ENCODE data around the gene RBBP4.

The RBBP4 gene

GRCh38 chr1:32650752-32651460 lies at the start of gene RBBP4:
Gene RBBP4 (plus strand): TSS chr1:32651208. CDS start chr1:32651307, 99 bp downstream.
- in situ Hi-C loops (cut with HindIII; ENCODE audit: low pct_unique_long_range_greater_than_20kb, low sequenced_read_pairs), result no loop called here
- no peak for TF ChIP-seq JUND (IDR thresholded peaks at IDR 0.05; ENCODE audit: low read depth)
- DNase-seq (ENCODE audit: low read depth in 1 of 2, low spot score in 1 of 2), result peak; percentile 96

- in situ Hi-C loops (cut with HindIII; ENCODE audit: low pct_unique_long_range_greater_than_20kb, low sequenced_read_pairs), result no loop called here
- no peak for TF ChIP-seq JUND (IDR thresholded peaks at IDR 0.05; ENCODE audit: low read depth)
- no peak for DNase-seq (ENCODE audit: low read depth in 1 of 2, low spot score in 1 of 2)
Measured at GRCh38 chr1:32605711-32606424, 45.1 kb upstream of the RBBP4 start.

- in situ Hi-C loops (cut with HindIII; ENCODE audit: low pct_unique_long_range_greater_than_20kb, low sequenced_read_pairs), result no loop called here
- DNase-seq (ENCODE audit: low read depth in 1 of 2, low spot score in 1 of 2), result no peak
- no peak for TF ChIP-seq JUND (IDR thresholded peaks at IDR 0.05; ENCODE audit: low read depth)
Measured at GRCh38 chr1:32606565-32607371, 44.2 kb upstream of the RBBP4 start.

DNA sequence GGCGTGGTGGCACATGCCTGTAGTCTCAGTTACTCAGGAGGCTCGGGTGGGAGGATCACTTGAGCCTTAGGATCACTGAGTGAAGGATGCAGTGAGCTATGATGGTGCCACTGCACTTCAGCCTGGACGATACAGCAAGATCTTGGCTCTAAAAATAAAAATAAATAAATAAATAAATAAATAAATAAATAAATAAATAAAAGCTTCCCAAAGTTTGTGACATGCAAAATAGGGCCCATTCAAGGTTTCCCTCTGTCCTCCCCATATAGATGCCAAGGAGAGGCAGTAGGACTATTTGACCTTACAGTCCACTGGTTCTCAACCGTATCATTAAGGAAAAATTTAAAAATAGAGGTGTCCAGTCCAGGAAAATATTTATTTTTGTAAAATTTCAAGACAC lies 41.8 kb upstream of the RBBP4 start:
- in situ Hi-C loops (cut with HindIII; ENCODE audit: low pct_unique_long_range_greater_than_20kb, low sequenced_read_pairs), result no loop called here
- TF ChIP-seq JUND (IDR thresholded peaks at IDR 0.05; ENCODE audit: low read depth), result no peak
- no peak for DNase-seq (ENCODE audit: low read depth in 1 of 2, low spot score in 1 of 2)

GRCh38 chr1:32611859-32612188 lies 39.2 kb upstream of the RBBP4 start:
- no peak for DNase-seq (ENCODE audit: low read depth in 1 of 2, low spot score in 1 of 2)
- in situ Hi-C loops (cut with HindIII; ENCODE audit: low pct_unique_long_range_greater_than_20kb, low sequenced_read_pairs), result no loop called here
- no peak for TF ChIP-seq JUND (IDR thresholded peaks at IDR 0.05; ENCODE audit: low read depth)

- in situ Hi-C loops (cut with HindIII; ENCODE audit: low pct_unique_long_range_greater_than_20kb, low sequenced_read_pairs), result no loop called here
- peak; percentile 77 to 91 for DNase-seq (ENCODE audit: low read depth in 1 of 2, low spot score in 1 of 2)
- no peak for TF ChIP-seq JUND (IDR thresholded peaks at IDR 0.05; ENCODE audit: low read depth)
Measured at GRCh38 chr1:32612189-32612881, 38.7 kb upstream of the RBBP4 start.

DNA sequence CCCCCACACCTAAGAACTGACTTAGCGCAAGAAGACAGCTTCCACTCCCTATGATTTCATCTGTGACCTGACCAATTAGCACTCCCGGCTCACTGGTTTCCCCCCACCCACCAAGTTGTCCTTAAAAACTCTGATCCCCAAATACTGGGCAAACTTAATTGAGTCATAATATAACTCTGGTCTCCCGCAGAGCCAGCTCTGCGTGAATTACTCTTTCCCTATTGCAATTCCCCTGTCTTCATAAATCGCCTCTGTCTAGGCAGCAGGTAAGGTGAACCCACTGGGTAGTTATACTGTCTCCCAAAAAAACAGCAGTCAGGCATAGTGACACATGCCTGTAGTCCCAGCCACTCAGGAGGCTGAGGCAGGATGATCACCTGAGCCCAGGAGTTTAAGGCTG lies 37.5 kb upstream of the RBBP4 start:
- DNase-seq (ENCODE audit: low read depth in 1 of 2, low spot score in 1 of 2), result no peak
- in situ Hi-C loops (cut with HindIII; ENCODE audit: low pct_unique_long_range_greater_than_20kb, low sequenced_read_pairs), result no loop called here
- TF ChIP-seq JUND (IDR thresholded peaks at IDR 0.05; ENCODE audit: low read depth), result no peak

DNA sequence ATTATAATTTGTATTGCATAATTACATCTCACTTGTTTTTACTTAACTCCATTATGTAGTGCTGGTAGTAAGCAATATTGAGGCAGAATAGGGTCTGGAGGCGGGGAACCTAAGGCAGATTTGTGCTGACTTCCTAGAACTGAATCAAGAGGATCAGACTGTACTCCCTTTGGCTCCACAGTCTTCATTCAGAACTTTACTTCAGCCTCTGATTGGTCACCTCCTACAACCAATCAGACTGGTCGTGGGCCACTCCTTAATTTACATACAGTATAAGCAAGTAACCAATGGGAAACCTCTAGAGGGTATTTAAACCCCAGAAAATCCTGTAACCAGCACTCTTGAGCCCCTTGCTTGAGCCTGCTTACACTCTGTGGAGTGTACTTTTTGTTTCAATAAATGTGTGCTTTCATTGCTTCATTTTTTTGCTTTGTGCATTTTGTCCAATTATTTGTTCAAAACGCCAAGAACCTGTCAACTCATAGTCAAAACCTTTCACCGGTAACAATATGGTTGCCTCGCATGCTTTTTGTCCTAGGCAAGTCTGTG lies 32.3 kb upstream of the RBBP4 start:
- in situ Hi-C loops (cut with HindIII; ENCODE audit: low pct_unique_long_range_greater_than_20kb, low sequenced_read_pairs), result no loop called here
- TF ChIP-seq JUND (IDR thresholded peaks at IDR 0.05; ENCODE audit: low read depth), result no peak
- DNase-seq (ENCODE audit: low read depth in 1 of 2, low spot score in 1 of 2), result peak in 1 of 2 experiments; percentile 42

DNA sequence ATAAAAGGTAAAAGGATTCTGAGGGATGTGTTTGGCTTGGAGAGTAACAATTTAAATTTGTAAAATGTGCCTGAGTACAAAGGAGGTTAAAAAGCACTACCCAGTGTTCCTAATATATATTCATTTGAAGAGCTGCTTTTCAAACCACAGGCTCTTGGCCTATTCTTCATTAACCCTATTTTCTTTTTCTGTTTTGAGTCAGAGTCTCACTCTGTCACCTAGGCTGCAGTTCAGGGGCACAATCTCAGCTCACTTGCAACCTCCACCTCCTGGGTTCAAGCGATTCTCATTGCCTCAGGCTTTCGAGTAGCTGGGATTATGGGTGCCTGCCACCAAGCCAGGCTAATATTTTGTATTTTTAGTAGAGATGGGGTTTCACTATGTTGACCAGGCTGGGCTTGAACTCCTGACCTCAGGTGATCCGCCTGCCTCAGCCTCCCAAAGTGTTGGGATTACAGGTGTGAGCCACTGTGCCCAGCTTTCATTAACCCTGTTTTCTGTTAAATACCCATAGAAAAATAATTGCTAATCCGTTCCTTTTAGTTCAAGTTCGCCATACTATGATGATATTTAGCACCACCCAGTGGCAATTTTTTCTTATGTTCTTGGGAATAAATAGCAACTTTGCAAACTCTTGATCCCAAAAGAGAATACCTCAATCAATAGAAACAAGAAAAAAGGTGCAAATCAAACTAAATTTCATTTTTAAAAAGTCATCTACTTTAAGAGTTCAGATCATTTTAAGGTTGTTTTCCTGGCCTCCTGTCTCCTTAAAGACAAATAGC lies 31.1 kb upstream of the RBBP4 start:
- no peak for TF ChIP-seq JUND (IDR thresholded peaks at IDR 0.05; ENCODE audit: low read depth)
- in situ Hi-C loops (cut with HindIII; ENCODE audit: low pct_unique_long_range_greater_than_20kb, low sequenced_read_pairs), result no loop called here
- peak in 1 of 2 experiments; percentile 16 for DNase-seq (ENCODE audit: low read depth in 1 of 2, low spot score in 1 of 2)

DNA sequence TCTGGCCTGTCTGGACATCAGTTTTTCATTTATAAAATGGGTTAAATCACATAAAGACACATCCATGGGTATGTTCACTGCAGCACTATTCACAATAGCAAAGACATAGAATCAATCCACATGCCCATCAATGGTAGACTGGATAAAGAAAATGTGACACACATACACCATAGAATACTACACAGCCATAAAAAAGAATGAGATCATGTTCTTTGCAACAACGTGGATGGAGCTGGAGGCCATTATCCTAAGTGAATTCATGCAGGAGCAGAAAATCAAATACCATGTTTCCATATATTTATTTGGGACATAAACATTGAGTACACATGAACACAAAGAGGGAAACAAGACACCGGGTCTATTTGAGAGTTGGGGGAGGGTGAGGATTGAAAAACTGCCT lies 28.8 kb upstream of the RBBP4 start:
- in situ Hi-C loops (cut with HindIII; ENCODE audit: low pct_unique_long_range_greater_than_20kb, low sequenced_read_pairs), result no loop called here
- TF ChIP-seq JUND (IDR thresholded peaks at IDR 0.05; ENCODE audit: low read depth), result no peak
- no peak for DNase-seq (ENCODE audit: low read depth in 1 of 2, low spot score in 1 of 2)

- DNase-seq (ENCODE audit: low read depth in 1 of 2, low spot score in 1 of 2), result no peak
- TF ChIP-seq JUND (IDR thresholded peaks at IDR 0.05; ENCODE audit: low read depth), result no peak
- in situ Hi-C loops (cut with HindIII; ENCODE audit: low pct_unique_long_range_greater_than_20kb, low sequenced_read_pairs), result no loop called here
Measured at GRCh38 chr1:32622806-32623681, 28.0 kb upstream of the RBBP4 start.

All from T47D (cell line).